ENCODE measurements around the gene RNASE13. TPM values are rescaled to one million over a fixed set of nuclear protein-coding genes. Genes with fewer than 3 reads are reported as not detected.

The RNASE13 gene
- total RNA-seq, 1 experiment from 2014 or later, result not detected

- no peak overlapping the region for H2AFZ ChIP-seq (ENCODE audit: low read length)
- H3K9me3 ChIP-seq (ENCODE audit: control insufficient read depth, low read depth, low read length), result no peaks in the 10 kb centered on the region
- H3K23ac ChIP-seq (ENCODE audit: insufficient read length, low read depth, low read length), result no peak overlapping the region
- H4K91ac ChIP-seq (ENCODE audit: insufficient read length, low read depth, low read length), result no peak overlapping the region
- H3K4me2 ChIP-seq (ENCODE audit: insufficient read depth, insufficient read length, low read length), result peak overlapping the region; percentile 76
- no peak for DNase-seq
- H3K14ac ChIP-seq (ENCODE audit: insufficient read depth, low read length), result peak overlapping the region; percentile 48; the same call in 1 of the 2 replicates
- H3K27me3 ChIP-seq (ENCODE audit: insufficient read depth, low read length), result peaks cover 8% of the 10 kb centered on the region; the same call in 1 of the 2 replicates
- Mint-ChIP-seq H3K27me3 (ENCODE audit: low read depth) (peaks cover 65% of the 10 kb centered on the region), H3K4me3 (peak overlapping the region; percentile 81 to 96), H3K4me1 (peaks cover 35 to 41% of the 10 kb centered on the region in 2 experiments), H3K27ac (peak overlapping the region in 1 of 3 experiments; percentile 93; a peak in 3 of 7 replicates), H3K9me3 (no peaks in the 10 kb centered on the region), H3K36me3 (ENCODE audit: insufficient read depth in 1 of 3, low read depth in 3 of 3) (peaks cover 2 to 6% (median 3%) of the 10 kb centered on the region in 3 experiments; a peak in 3 of 7 replicates)
- peaks cover 4% of the 10 kb centered on the region; the same call in 1 of the 2 replicates for H3K4me1 ChIP-seq (ENCODE audit: insufficient read depth, low read length)
- no CpG with 5 or more reads among the region's 7 CpGs for WGBS (ENCODE audit: extremely low coverage, insufficient read length, low lambda C conversion rate)
- no peaks in the 10 kb centered on the region for H3K79me1 ChIP-seq (ENCODE audit: insufficient read depth, low read depth, low read length, poor library complexity, severe bottlenecking)
- H2AK5ac ChIP-seq (ENCODE audit: insufficient read length, low read length), result no peak overlapping the region
- H2BK5ac ChIP-seq (ENCODE audit: insufficient read length, low read length), result no peak overlapping the region
- H3K79me2 ChIP-seq (ENCODE audit: insufficient read depth, low read length), result no peaks in the 10 kb centered on the region
- H4K5ac ChIP-seq (ENCODE audit: insufficient read length, low read depth, low read length), result no peak overlapping the region
- H4K8ac ChIP-seq (replicated peaks; ENCODE audit: insufficient read length, low read depth, low read length), result no peak overlapping the region
- no peak overlapping the region for H3K27ac ChIP-seq (ENCODE audit: insufficient read length, low read depth, low read length)
- no peak overlapping the region for H3K9ac ChIP-seq (ENCODE audit: extremely low read depth, insufficient read length, low read length)
- no peak overlapping the region for H3K4ac ChIP-seq (ENCODE audit: low read depth, low read length)
- H2BK15ac ChIP-seq (ENCODE audit: low read depth, low read length), result no peak overlapping the region
- TF ChIP-seq CTCF (conservative IDR thresholded peaks at IDR 0.05), result no peak
- peaks cover 12% of the 10 kb centered on the region for H3K23me2 ChIP-seq (ENCODE audit: insufficient read length, low read depth, low read length, poor library complexity, severe bottlenecking)
- H2BK12ac ChIP-seq (ENCODE audit: insufficient read length, low read depth, low read length), result no peak overlapping the region
- H3K56ac ChIP-seq (ENCODE audit: insufficient read length, low read depth, low read length), result no peak overlapping the region
- H3K18ac ChIP-seq (ENCODE audit: insufficient read length, low read depth, low read length), result peak overlapping the region; percentile 24
- H2BK20ac ChIP-seq (ENCODE audit: low read depth, low read length, poor library complexity, severe bottlenecking), result no peak overlapping the region
- H4K20me1 ChIP-seq (ENCODE audit: control insufficient read depth, insufficient read depth, insufficient read length), result no peaks in the 10 kb centered on the region
- H3T11ph ChIP-seq (ENCODE audit: low read length), result no peak overlapping the region
- H2BK120ac ChIP-seq (ENCODE audit: low read depth, low read length, poor library complexity, severe bottlenecking), result no peak overlapping the region
Measured at GRCh38 chr14:21026274-21026987, 8.2 kb downstream of the RNASE13 start.
